HepG2 (cell line): ENCODE data around the gene RPS13. TPM values are rescaled to one million over a fixed set of nuclear protein-coding genes. Genes with fewer than 3 reads are reported as not detected.

Experiments
- ARID3A ChIP-seq: IDR thresholded peaks from 2 replicates; pipeline ENCODE4 v1.6.1; 2012; ENCODE audit warnings: low read depth, low read length, improper control_type of control experiment
- ATRX ChIP-seq: sonication (generic); formaldehyde crosslinking; IDR thresholded peaks from 2 replicates; pipeline ENCODE4 v1.4.0; 2020; ENCODE audit warnings: missing genetic modification reagents, borderline replicate concordance
- CCDC6 ChIP-seq: sonication (generic); formaldehyde crosslinking; IDR thresholded peaks from 2 replicates; pipeline ENCODE4 v1.8.1; 2022; ENCODE audit warnings: mild to moderate bottlenecking, missing genetic modification reagents, moderate library complexity
- DMAP1 ChIP-seq: IDR thresholded peaks from 2 replicates; pipeline ENCODE4 v1.6.1; 2016
- DMTF1 ChIP-seq: sonication (generic); formaldehyde crosslinking; IDR thresholded peaks from 2 replicates; pipeline ENCODE4 v1.4.0; 2020; ENCODE audit warnings: mild to moderate bottlenecking, missing genetic modification reagents
- FOXO1 ChIP-seq: sonication (generic); formaldehyde crosslinking; IDR thresholded peaks from 2 replicates; pipeline ENCODE4 v1.4.0; 2020; ENCODE audit warnings: missing genetic modification reagents
- KMT2A ChIP-seq: sonication (generic); formaldehyde crosslinking; IDR thresholded peaks from 2 replicates; pipeline ENCODE4 v1.4.0; 2020; ENCODE audit warnings: missing genetic modification reagents
- MED1 ChIP-seq: sonication (generic); formaldehyde crosslinking; IDR thresholded peaks from 2 replicates; pipeline ENCODE4 v1.4.0; 2020; ENCODE audit warnings: missing genetic modification reagents
- MEF2D ChIP-seq: sonication (generic); formaldehyde crosslinking; IDR thresholded peaks from 2 replicates; pipeline ENCODE4 v1.5.1; 2020; ENCODE audit warnings: mild to moderate bottlenecking, missing genetic modification reagents
- PCBP2 ChIP-seq: fragments of 200-400 bp; formaldehyde crosslinking; optimal IDR thresholded peaks from 2 replicates; pipeline ENCODE3; 2018; ENCODE audit warnings: low read length, low read depth; ENCODE audit not compliant: poor library complexity, severe bottlenecking
- PHF20 ChIP-seq: sonication (generic); formaldehyde crosslinking; IDR thresholded peaks from 2 replicates; pipeline ENCODE4 v1.5.0; 2020; ENCODE audit warnings: mild to moderate bottlenecking, missing genetic modification reagents
- RARA ChIP-seq: IDR thresholded peaks from 2 replicates; pipeline ENCODE4 v1.6.1; 2016; ENCODE audit warnings: missing genetic modification reagents, missing compliant biosample characterization
- RBM39 ChIP-seq: fragments of 200-400 bp; formaldehyde crosslinking; IDR thresholded peaks from one replicate; pipeline ENCODE4 v1.6.1; 2018; ENCODE audit warnings: antibody characterized with exemption, mild to moderate bottlenecking, low read depth, low read length; ENCODE audit not compliant: poor library complexity, severe bottlenecking
- REXO4 ChIP-seq: sonication (generic); formaldehyde crosslinking; IDR thresholded peaks from 2 replicates; pipeline ENCODE4 v1.8.0; 2022; ENCODE audit warnings: missing genetic modification reagents, mild to moderate bottlenecking, borderline replicate concordance
- SKIL ChIP-seq: sonication (generic); formaldehyde crosslinking; IDR thresholded peaks from 2 replicates; pipeline ENCODE4 v1.8.0; 2022; ENCODE audit warnings: missing genetic modification reagents, mild to moderate bottlenecking, moderate library complexity, borderline replicate concordance
- SMAD1 ChIP-seq: sonication (generic); formaldehyde crosslinking; IDR thresholded peaks from 2 replicates; pipeline ENCODE4 v1.4.0; 2020; ENCODE audit warnings: missing genetic modification reagents, low read depth, mild to moderate bottlenecking, borderline replicate concordance
- ZFP90 ChIP-seq: sonication (generic); formaldehyde crosslinking; IDR thresholded peaks from 2 replicates; pipeline ENCODE4 v1.8.0; 2022; ENCODE audit warnings: missing genetic modification reagents, mild to moderate bottlenecking, inconsistent platforms, borderline replicate concordance
- ZNF230 ChIP-seq: sonication (generic); formaldehyde crosslinking; IDR thresholded peaks from 2 replicates; pipeline ENCODE4 v1.4.0; 2020; ENCODE audit warnings: mild to moderate bottlenecking, missing genetic modification reagents
- ZNF33A ChIP-seq: sonication (generic); formaldehyde crosslinking; IDR thresholded peaks from 2 replicates; pipeline ENCODE4 v1.5.1; 2020; ENCODE audit warnings: missing genetic modification reagents, mild to moderate bottlenecking, moderate library complexity, borderline replicate concordance
- ZNF350 ChIP-seq: sonication (generic); formaldehyde crosslinking; IDR thresholded peaks from 2 replicates; pipeline ENCODE4 v1.4.0; 2020; ENCODE audit warnings: mild to moderate bottlenecking, low read depth, missing genetic modification reagents, borderline replicate concordance
- ZNF367 ChIP-seq: sonication (generic); formaldehyde crosslinking; IDR thresholded peaks from 2 replicates; pipeline ENCODE4 v1.4.0; 2020; ENCODE audit warnings: missing genetic modification reagents, borderline replicate concordance
- ZNF772 ChIP-seq: sonication (generic); formaldehyde crosslinking; IDR thresholded peaks from 2 replicates; pipeline ENCODE4 v1.5.0; 2020; ENCODE audit warnings: mild to moderate bottlenecking, missing genetic modification reagents
- ZSCAN20 ChIP-seq: sonication (generic); formaldehyde crosslinking; IDR thresholded peaks from 2 replicates; pipeline ENCODE4 v1.4.0; 2020; ENCODE audit warnings: missing genetic modification reagents, mild to moderate bottlenecking, borderline replicate concordance
- polyA plus RNA-seq, 8 experiments: library from polyadenylated mRNA; depleted of rRNA in 3 of 8; stranded (reverse) in 7 of 8; unstranded in 1 of 8; fragments of >200 nt; fragmentation: Illumina TruSeq in 4 of 8; extraction: Trizol in 4 of 8; gene quantifications; 2 replicates each; pipeline versions ENCODE4 v1.2.1 to v1.2.3, GENCODE V29; 2011 to 2016; ENCODE audit warnings: low read depth in 4 of 8, missing spikeins in 1 of 8, mixed read lengths in 1 of 8; ENCODE audit not compliant: insufficient read depth in 1 of 8
- total RNA-seq, 5 experiments: library from RNA; depleted of rRNA; stranded (reverse); fragments of >200 nt; fragmentation: Illumina TruSeq; extraction: Trizol; gene quantifications; 2 replicates each; pipeline ENCODE4 v1.2.3, GENCODE V29; 2016; ENCODE audit warnings: low read depth in 1 of 5

RPS13 gene
- total and polyA plus RNA-seq, 2 of the 13 experiments (the other 11 are each of a cell fraction or from before 2014, with no cell fraction given): 1,542 to 2,245 TPM

GRCh38 chr11:17077520-17078401 is at the start of gene RPS13 (continued):
- TF ChIP-seq ZNF367 (CRISPR knock-in tag): no peak
- TF ChIP-seq CCDC6: no peak
- TF ChIP-seq KMT2A (CRISPR knock-in tag): no peak; the same call in 1 of the 2 replicates
- TF ChIP-seq FOXO1: peak; percentile 46; the same call in 1 of the 2 replicates
- no peak for TF ChIP-seq ZNF772
- TF ChIP-seq MEF2D: peak; percentile 71; the same call in 1 of the 2 replicates
- TF ChIP-seq RBM39: peak; percentile 95
- no peak for TF ChIP-seq SMAD1
- TF ChIP-seq DMAP1 (CRISPR knock-in tag): peak; percentile 90
- peak; percentile 91; the same call in 1 of the 2 replicates for TF ChIP-seq ZNF230 (CRISPR knock-in tag)
- 0 out of 2 replicates have a peak, but pooled peaks have one; percentile 10 for TF ChIP-seq ARID3A
- TF ChIP-seq DMTF1 (CRISPR knock-in tag): no peak
- TF ChIP-seq ZSCAN20 (CRISPR knock-in tag): no peak
- no peak for TF ChIP-seq ATRX (CRISPR knock-in tag)
- TF ChIP-seq ZFP90 (CRISPR knock-in tag): peak; percentile 82
- TF ChIP-seq PHF20 (CRISPR knock-in tag): peak; percentile 88
- TF ChIP-seq ZNF350: peak; percentile 72; the same call in 1 of the 2 replicates
- peak; percentile 37; the same call in 1 of the 2 replicates for TF ChIP-seq MED1
- TF ChIP-seq RARA (CRISPR knock-in tag): no peak
- TF ChIP-seq SKIL (CRISPR knock-in tag): no peak
- no peak for TF ChIP-seq ZNF33A (CRISPR knock-in tag)
- TF ChIP-seq REXO4: no peak
- TF ChIP-seq PCBP2: no peak
